Measurements from ENCODE around the gene GNGT1. TPM values are rescaled to one million over a fixed set of nuclear protein-coding genes. Genes with fewer than 3 reads are reported as not detected.
A peak's percentile ranks its signal among the peaks of the same experiment; 100 is the strongest.
"Not testable (repeated sequence)": the region's sequence is repeated elsewhere in the genome, so short reads cannot be mapped to it uniquely, and the experiment has no call there.

Gene GNGT1
- total RNA-seq, 1 donor from 2014 or later = 0.70 TPM

GRCh38 chr7:93910076-93910994 is 4.0 kb downstream of the GNGT1 start:
- no peak for DNase-seq (ENCODE audit: low spot score)

GRCh38 chr7:93911242-93911641 is 4.9 kb downstream of the GNGT1 start:
- not testable (repeated sequence) for DNase-seq (ENCODE audit: low spot score)

- not testable (repeated sequence) for DNase-seq (ENCODE audit: low spot score)
Observed at GRCh38 chr7:93911661-93912060, 5.3 kb downstream of the GNGT1 start.

- DNase-seq (ENCODE audit: low spot score) = no peak
Observed at GRCh38 chr7:93913197-93913596, 6.8 kb downstream of the GNGT1 start.

GRCh38 chr7:93914581-93915066 is 8.3 kb downstream of the GNGT1 start:
- DNase-seq (ENCODE audit: low spot score) = no peak

- not testable (repeated sequence) for DNase-seq (ENCODE audit: low spot score)
Observed at GRCh38 chr7:93915206-93915842, 9.0 kb downstream of the GNGT1 start.

- not testable (repeated sequence) for DNase-seq (ENCODE audit: low spot score)
Observed at GRCh38 chr7:93915888-93916287, 9.5 kb downstream of the GNGT1 start.

GRCh38 chr7:93916315-93916714 is 9.9 kb downstream of the GNGT1 start:
- DNase-seq (ENCODE audit: low spot score) = not testable (repeated sequence)

- no peak for DNase-seq (ENCODE audit: low spot score)
Observed at GRCh38 chr7:93920496-93921182, 14.3 kb downstream of the GNGT1 start.

- no peak for DNase-seq (ENCODE audit: low spot score)
Observed at GRCh38 chr7:93921186-93921585, 14.8 kb downstream of the GNGT1 start.

GRCh38 chr7:93921607-93922566 is 15.5 kb downstream of the GNGT1 start, which contains the start of gene GNG11:
Gene GNG11 (plus strand): TSS chr7:93921735. CDS start chr7:93922138, 403 bp downstream.
- DNase-seq (ENCODE audit: low spot score) = peak; percentile 72

GRCh38 chr7:93923296-93923695 is 16.9 kb downstream of the GNGT1 start:
- DNase-seq (ENCODE audit: low spot score) = no peak

GRCh38 chr7:93923942-93924341 is 17.6 kb downstream of the GNGT1 start:
- no peak for DNase-seq (ENCODE audit: low spot score)

- DNase-seq (ENCODE audit: low spot score) = no peak
Observed at GRCh38 chr7:93926800-93927199, 20.4 kb downstream of the GNGT1 start.

GRCh38 chr7:93927585-93927984 is 21.2 kb downstream of the GNGT1 start:
- DNase-seq (ENCODE audit: low spot score) = no peak

- no peak for DNase-seq (ENCODE audit: low spot score)
Observed at GRCh38 chr7:93931655-93932054, 25.3 kb downstream of the GNGT1 start.

- no peak for DNase-seq (ENCODE audit: low spot score)
Observed at GRCh38 chr7:93933156-93933555, 26.8 kb downstream of the GNGT1 start.

GRCh38 chr7:93935102-93935501 is 28.7 kb downstream of the GNGT1 start:
- DNase-seq (ENCODE audit: low spot score) = no peak

GRCh38 chr7:93937818-93938217 is 31.5 kb downstream of the GNGT1 start:
- no peak for DNase-seq (ENCODE audit: low spot score)

- DNase-seq (ENCODE audit: low spot score) = no peak
Observed at GRCh38 chr7:93938293-93938692, 31.9 kb downstream of the GNGT1 start.

- DNase-seq (ENCODE audit: low spot score) = no peak
Observed at GRCh38 chr7:93941945-93942344, 35.6 kb downstream of the GNGT1 start.

All from ureter (tissue), 1 donor.